Breast epithelium (tissue), 3 donors: ENCODE measurements around the gene MYLIP.

Experiments
- POLR2A ChIP-seq: fragments of 450-650 bp; IDR thresholded peaks from one replicate; pipeline ENCODE4 v1.6.1; 2016; ENCODE audit warnings: antibody characterized with exemption, mild to moderate bottlenecking, moderate library complexity
- TF ChIP-seq, protein P1 (sequence below), 3 donors: fragments of 450-650 bp; IDR thresholded peaks; one replicate each; pipeline ENCODE4 v1.5.1; 2016 to 2017; ENCODE audit warnings: antibody characterized with exemption in 3 of 3, mild to moderate bottlenecking in 3 of 3, moderate library complexity in 3 of 3

DNA sequence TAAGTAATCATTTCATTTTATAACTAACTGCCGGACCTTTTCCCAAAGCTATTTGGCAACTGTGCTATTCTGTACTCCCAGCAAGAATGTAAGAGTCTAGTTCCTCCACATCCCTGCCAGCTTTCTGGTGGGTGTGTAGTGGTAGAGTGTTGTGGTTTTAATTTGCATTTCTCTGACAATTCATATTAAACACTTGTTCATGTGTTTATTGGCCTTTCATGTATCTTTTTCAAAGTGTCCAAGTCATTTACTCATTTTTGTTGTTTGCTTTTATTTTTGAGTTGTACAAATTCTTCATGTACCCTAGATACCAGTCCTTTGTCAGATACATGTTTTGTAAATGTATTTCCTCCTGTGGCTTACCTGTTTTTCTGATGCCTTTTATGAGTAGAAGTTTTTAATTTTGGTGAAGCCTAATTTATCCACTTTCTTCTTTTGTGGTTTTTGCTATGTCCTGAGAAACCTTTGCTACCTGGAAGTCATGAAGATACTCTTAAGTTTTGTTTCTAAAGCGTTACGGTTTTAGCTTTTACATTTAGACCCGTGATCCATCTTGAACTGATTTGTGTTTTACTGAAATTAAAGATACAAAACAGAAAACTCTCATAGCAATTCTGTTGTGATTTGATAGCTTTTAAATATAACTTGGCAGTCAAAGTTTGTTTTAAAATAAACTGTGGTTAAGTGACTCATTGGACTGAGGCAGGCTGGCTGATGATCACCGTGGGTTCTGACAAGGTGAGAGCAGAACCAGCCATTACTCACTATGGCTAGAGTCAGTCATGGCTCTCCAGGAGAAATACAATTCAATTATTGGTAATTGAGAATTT lies 8.0 kb downstream of the MYLIP start:
- no peak for TF ChIP-seq POLR2A
- TF ChIP-seq, protein P1, sequence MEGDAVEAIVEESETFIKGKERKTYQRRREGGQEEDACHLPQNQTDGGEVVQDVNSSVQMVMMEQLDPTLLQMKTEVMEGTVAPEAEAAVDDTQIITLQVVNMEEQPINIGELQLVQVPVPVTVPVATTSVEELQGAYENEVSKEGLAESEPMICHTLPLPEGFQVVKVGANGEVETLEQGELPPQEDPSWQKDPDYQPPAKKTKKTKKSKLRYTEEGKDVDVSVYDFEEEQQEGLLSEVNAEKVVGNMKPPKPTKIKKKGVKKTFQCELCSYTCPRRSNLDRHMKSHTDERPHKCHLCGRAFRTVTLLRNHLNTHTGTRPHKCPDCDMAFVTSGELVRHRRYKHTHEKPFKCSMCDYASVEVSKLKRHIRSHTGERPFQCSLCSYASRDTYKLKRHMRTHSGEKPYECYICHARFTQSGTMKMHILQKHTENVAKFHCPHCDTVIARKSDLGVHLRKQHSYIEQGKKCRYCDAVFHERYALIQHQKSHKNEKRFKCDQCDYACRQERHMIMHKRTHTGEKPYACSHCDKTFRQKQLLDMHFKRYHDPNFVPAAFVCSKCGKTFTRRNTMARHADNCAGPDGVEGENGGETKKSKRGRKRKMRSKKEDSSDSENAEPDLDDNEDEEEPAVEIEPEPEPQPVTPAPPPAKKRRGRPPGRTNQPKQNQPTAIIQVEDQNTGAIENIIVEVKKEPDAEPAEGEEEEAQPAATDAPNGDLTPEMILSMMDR (IDR thresholded peaks at IDR 0.05) = no peak
